Esophagus muscularis mucosa (tissue), 4 donors: ENCODE measurements around the gene KLHL1. TPM values are rescaled to one million over a fixed set of nuclear protein-coding genes. Genes with fewer than 3 reads are reported as not detected.

Experiments
- DNase-seq: peaks from one replicate; pipeline ENCODE4 v3.0.0-alpha.2; 2017; ENCODE audit errors: extremely low spot score
- H3K27ac ChIP-seq, 4 donors: fragments of 200-600 bp; sonication (generic); replicated peaks in 1 of 4; 1 replicate in 3 of 4; 2 replicates in 1 of 4; pipeline ENCODE4 v1.5.1; 2016 to 2019; ENCODE audit warnings: mild to moderate bottlenecking in 1 of 4
- H3K27me3 ChIP-seq, 4 donors: fragments of 200-600 bp; sonication (generic); one replicate each; pipeline versions ENCODE4 v1.5.1 to v1.6.0; 2016 to 2019
- H3K36me3 ChIP-seq, 4 donors: fragments of 200-600 bp; sonication (generic); one replicate each; pipeline ENCODE4 v1.5.1; 2016 to 2019
- H3K4me1 ChIP-seq, 4 donors: fragments of 200-600 bp; sonication (generic); one replicate each; pipeline ENCODE4 v1.5.1; 2016 to 2019
- H3K4me3 ChIP-seq, 4 donors: fragments of 200-600 bp; sonication (generic); 1 replicate in 2 of 4; 2 replicates in 2 of 4; pipeline ENCODE4 v1.5.1; 2016 to 2019; ENCODE audit warnings: mild to moderate bottlenecking in 4 of 4, moderate library complexity in 1 of 4
- H3K9me3 ChIP-seq, 4 donors: fragments of 200-600 bp; sonication (generic); 1 replicate in 3 of 4; 2 replicates in 1 of 4; pipeline ENCODE4 v1.5.1; 2016 to 2019
- CTCF ChIP-seq, 3 experiments: fragments of 200-600 bp in 2 of 3; fragments of 450-650 bp in 1 of 3; sonication (generic) in 2 of 3; IDR thresholded peaks; one replicate each; pipeline ENCODE4 v1.5.1; 2017 to 2019; ENCODE audit warnings: antibody characterized with exemption in 3 of 3, mild to moderate bottlenecking in 2 of 3, moderate library complexity in 1 of 3
- EP300 ChIP-seq: sonication (generic); formaldehyde crosslinking; IDR thresholded peaks from one replicate; pipeline ENCODE4 v1.6.1; 2017; ENCODE audit warnings: antibody characterized with exemption
- POLR2A ChIP-seq: fragments of 450-650 bp; IDR thresholded peaks from one replicate; pipeline ENCODE4 v1.6.1; 2017; ENCODE audit warnings: antibody characterized with exemption, moderate library complexity, mild to moderate bottlenecking, low read depth
- POLR2AphosphoS5 ChIP-seq, 2 donors: sonication (generic); formaldehyde crosslinking; IDR thresholded peaks; one replicate each; pipeline ENCODE4 v1.6.1; 2017; ENCODE audit warnings: antibody characterized with exemption in 2 of 2
- WGBS: methylation state at CpG from one replicate; pipeline ENCODE4 v1.1.5; 2018; 5-methylcytosine and 5-hydroxymethylcytosine counted together
- intact Hi-C: fragments of 100-400 bp; cut with DNase I; formaldehyde crosslinking; loops from one replicate; pipeline ENCODE4 v1.15.1; 2023
- total RNA-seq, 4 donors: library from RNA; depleted of rRNA; stranded (reverse); fragments of >200 nt; gene quantifications; one replicate each; pipeline versions ENCODE4 v1.1.0 to v1.2.1, GENCODE V29; 2016

KLHL1 gene
- total RNA-seq, 4 donors from 2014 or later, result under 0.01 to 0.13 TPM; not detected in 2

- Histone ChIP-seq H3K36me3 (no peaks in the 10 kb centered on the region), H3K27ac (no peak overlapping the region), H3K27me3 (no peaks in the 10 kb centered on the region), H3K9me3 (no peaks in the 10 kb centered on the region), H3K4me3 (no peak overlapping the region), H3K4me1 (no peaks in the 10 kb centered on the region)
- intact Hi-C loops, result no loop called here
- DNase-seq, result no peak
- TF ChIP-seq EP300, result no peak
- TF ChIP-seq POLR2AphosphoS5 (IDR thresholded peaks at IDR 0.05), result no peak
- no peak for TF ChIP-seq POLR2A
- no peak for TF ChIP-seq CTCF (IDR thresholded peaks at IDR 0.05)
- 44% methylated on average over 2 of the region's 2 CpGs for WGBS
Observed at GRCh38 chr13:69959046-69959445, 149.2 kb downstream of the KLHL1 start.

- no peak for DNase-seq
- H3K4me3 ChIP-seq, result no peak overlapping the region
- WGBS, result 82% methylated on average over 5 of the region's 5 CpGs
- no peaks in the 10 kb centered on the region for H3K36me3 ChIP-seq
- H3K4me1 ChIP-seq, result no peaks in the 10 kb centered on the region
- H3K27me3 ChIP-seq, result no peaks in the 10 kb centered on the region
- intact Hi-C loops, result no loop called here
- TF ChIP-seq POLR2AphosphoS5 (IDR thresholded peaks at IDR 0.05) (no peak), CTCF (IDR thresholded peaks at IDR 0.05) (no peak), EP300 (no peak), POLR2A (no peak)
- H3K27ac ChIP-seq, result no peak overlapping the region
- H3K9me3 ChIP-seq, result no peaks in the 10 kb centered on the region
Observed at GRCh38 chr13:69956839-69957238, 151.4 kb downstream of the KLHL1 start.

- WGBS, result 91% methylated on average over 2 of the region's 2 CpGs
- Histone ChIP-seq H3K9me3 (no peaks in the 10 kb centered on the region), H3K27ac (no peak overlapping the region), H3K4me1 (no peaks in the 10 kb centered on the region), H3K27me3 (no peaks in the 10 kb centered on the region), H3K36me3 (no peaks in the 10 kb centered on the region), H3K4me3 (no peak overlapping the region)
- intact Hi-C loops, result no loop called here
- no peak for TF ChIP-seq EP300
- TF ChIP-seq CTCF (IDR thresholded peaks at IDR 0.05), result no peak
- no peak for TF ChIP-seq POLR2AphosphoS5 (IDR thresholded peaks at IDR 0.05)
- TF ChIP-seq POLR2A, result no peak
- no peak for DNase-seq
Observed at GRCh38 chr13:69956349-69956748, 151.9 kb downstream of the KLHL1 start.

- TF ChIP-seq CTCF (IDR thresholded peaks at IDR 0.05), result no peak
- TF ChIP-seq POLR2AphosphoS5 (IDR thresholded peaks at IDR 0.05), result no peak
- no peak for TF ChIP-seq EP300
- TF ChIP-seq POLR2A, result no peak
Observed at GRCh38 chr13:69955271-69955670, 153.0 kb downstream of the KLHL1 start.

GRCh38 chr13:69951412-69951811, 156.8 kb downstream of the KLHL1 start:
- no peaks in the 10 kb centered on the region for H3K4me1 ChIP-seq
- DNase-seq, result no peak
- WGBS, result 88% methylated on average over 2 of the region's 2 CpGs
- H3K27ac ChIP-seq, result no peak overlapping the region
- no peaks in the 10 kb centered on the region for H3K36me3 ChIP-seq
- intact Hi-C loops, result no loop called here
- H3K9me3 ChIP-seq, result no peaks in the 10 kb centered on the region
- H3K27me3 ChIP-seq, result no peaks in the 10 kb centered on the region
- TF ChIP-seq EP300 (no peak), CTCF (IDR thresholded peaks at IDR 0.05) (no peak), POLR2A (no peak), POLR2AphosphoS5 (IDR thresholded peaks at IDR 0.05) (no peak)
- no peak overlapping the region for H3K4me3 ChIP-seq

More at GRCh38 chr13:69955271-69955670, 153.0 kb downstream of the KLHL1 start:
- intact Hi-C loops, result no loop called here
- no peaks in the 10 kb centered on the region for H3K9me3 ChIP-seq
- no peak overlapping the region for H3K4me3 ChIP-seq
- H3K36me3 ChIP-seq, result no peaks in the 10 kb centered on the region
- H3K27ac ChIP-seq, result no peak overlapping the region
- no peaks in the 10 kb centered on the region for H3K27me3 ChIP-seq
- DNase-seq, result no peak
- H3K4me1 ChIP-seq, result no peaks in the 10 kb centered on the region
